Lower leg skin (tissue), 4 donors: ENCODE results near the gene VSIR. TPM values are rescaled to one million over a fixed set of nuclear protein-coding genes. Genes with fewer than 3 reads are reported as not detected.

Experiments used
- DNase-seq, 2 donors: peaks; one replicate each; pipeline ENCODE4 v3.0.0-alpha.2; 2019; ENCODE audit warnings: low spot score in 2 of 2
- H3K4me3 ChIP-seq: fragments of 200-600 bp; sonication (generic); 2 replicates; pipeline ENCODE4 v1.5.1; 2017; ENCODE audit warnings: mild to moderate bottlenecking, low read depth; ENCODE audit not compliant: poor library complexity, severe bottlenecking
- CTCF ChIP-seq, 3 donors: fragments of 450-650 bp; IDR thresholded peaks; one replicate each; pipeline ENCODE4 v1.5.1; 2016; ENCODE audit warnings: antibody characterized with exemption in 3 of 3, mild to moderate bottlenecking in 3 of 3, moderate library complexity in 2 of 3
- POLR2A ChIP-seq, 2 donors: fragments of 450-650 bp; IDR thresholded peaks; one replicate each; pipeline ENCODE4 v1.6.1; 2016 to 2017; ENCODE audit warnings: antibody characterized with exemption in 2 of 2, mild to moderate bottlenecking in 1 of 2, moderate library complexity in 1 of 2
- WGBS, 2 donors: methylation state at CpG; one replicate each; pipeline ENCODE4 v1.1.5; 2018; 5-methylcytosine and 5-hydroxymethylcytosine counted together
- intact Hi-C: fragments of 100-400 bp; cut with DNase I; formaldehyde crosslinking; loops from one replicate; pipeline ENCODE4 v1.15.0; 2023; ENCODE audit warnings: low total_unique reads
- total RNA-seq, 4 donors: library from RNA; depleted of rRNA; stranded (reverse); fragments of >200 nt; gene quantifications; one replicate each; pipeline ENCODE4 v1.1.0, GENCODE V29; 2016

The VSIR gene
- total RNA-seq, 4 donors from 2014 or later, result 14.5 to 56.5 (median 23.2) TPM

- 54 to 55% methylated on average over 2 of the region's 2 CpGs for WGBS, 2 donors
- intact Hi-C loops, result loop anchor here (10.0 kb wide), 1 partner anchor 46 kb away; no protein-coding TSS in a partner anchor
- no peak overlapping the region for H3K4me3 ChIP-seq
- no peak for DNase-seq
- TF ChIP-seq POLR2A (IDR thresholded peaks at IDR 0.05), result no peak
- no peak for TF ChIP-seq CTCF (IDR thresholded peaks at IDR 0.05)
Observed at GRCh38 chr10:71771204-71771603, 2.1 kb downstream of the VSIR start.

GRCh38 chr10:71770789-71771188 is 2.5 kb downstream of the VSIR start:
- intact Hi-C loops, result loop anchor here (10.0 kb wide), 1 partner anchor 46 kb away; no protein-coding TSS in a partner anchor
- WGBS, 2 donors, result 72 to 74% methylated on average over 3 of the region's 3 CpGs
- DNase-seq, result no peak
- no peak overlapping the region for H3K4me3 ChIP-seq
- no peak for TF ChIP-seq POLR2A (IDR thresholded peaks at IDR 0.05)
- TF ChIP-seq CTCF (IDR thresholded peaks at IDR 0.05), result no peak

GRCh38 chr10:71770255-71770654 is 3.1 kb downstream of the VSIR start:
- no peak for DNase-seq
- 77 to 87% methylated on average over 3 of the region's 3 CpGs for WGBS, 2 donors
- TF ChIP-seq POLR2A (IDR thresholded peaks at IDR 0.05), result no peak
- TF ChIP-seq CTCF (IDR thresholded peaks at IDR 0.05), result no peak
- intact Hi-C loops, result loop anchor here (10.0 kb wide), 1 partner anchor 45 kb away; no protein-coding TSS in a partner anchor
- no peak overlapping the region for H3K4me3 ChIP-seq

- intact Hi-C loops, result no loop called here
- TF ChIP-seq POLR2A (IDR thresholded peaks at IDR 0.05) (no peak), CTCF (IDR thresholded peaks at IDR 0.05) (no peak)
- 43 to 53% methylated on average over 5 of the region's 5 CpGs for WGBS, 2 donors
- DNase-seq, result no peak
- no peak overlapping the region for H3K4me3 ChIP-seq
Observed at GRCh38 chr10:71769279-71769823, 4.0 kb downstream of the VSIR start.

- TF ChIP-seq CTCF (IDR thresholded peaks at IDR 0.05) (no peak), POLR2A (IDR thresholded peaks at IDR 0.05) (no peak)
- no peak for DNase-seq
- intact Hi-C loops, result no loop called here
- WGBS, 2 donors, result 32 to 36% methylated on average over 6 to 10 of the region's 10 CpGs
- no peak overlapping the region for H3K4me3 ChIP-seq
Observed at GRCh38 chr10:71767420-71768035, 5.8 kb downstream of the VSIR start.
